K562 (cell line): ENCODE measurements around the gene HES4. TPM values are rescaled to one million over a fixed set of nuclear protein-coding genes. Genes with fewer than 3 reads are reported as not detected.

Source experiments
- CBFB ChIP-seq: sonication (generic); formaldehyde crosslinking; IDR thresholded peaks from 2 replicates; pipeline ENCODE4 v1.4.0; 2020; ENCODE audit warnings: mild to moderate bottlenecking, missing genetic modification reagents
- DDX20 ChIP-seq: fragments of 450-650 bp; IDR thresholded peaks from 2 replicates; pipeline ENCODE4 v1.6.1; 2016; ENCODE audit warnings: missing genetic modification characterization, low read depth, mild to moderate bottlenecking, missing compliant biosample characterization, moderate library complexity
- ETS2 ChIP-seq: IDR thresholded peaks from 2 replicates; pipeline ENCODE4 v1.6.1; 2016; ENCODE audit warnings: borderline replicate concordance, missing genetic modification characterization, mild to moderate bottlenecking, moderate library complexity, missing compliant biosample characterization; ENCODE audit not compliant: poor library complexity, severe bottlenecking
- ETV1 ChIP-seq: fragments of 450-650 bp; conservative IDR thresholded peaks from 2 replicates; pipeline ENCODE4 v1.6.1; 2016; ENCODE audit warnings: missing genetic modification characterization, control low read depth, low read depth, missing compliant biosample characterization
- FIP1L1 ChIP-seq: fragments of 200-400 bp; formaldehyde crosslinking; IDR thresholded peaks from 2 replicates; pipeline ENCODE4 v1.6.1; 2018; ENCODE audit warnings: mild to moderate bottlenecking, low read depth, low read length; ENCODE audit not compliant: poor library complexity, severe bottlenecking
- HNRNPL ChIP-seq: fragments of 200-400 bp; formaldehyde crosslinking; IDR thresholded peaks from 2 replicates; pipeline ENCODE4 v1.6.1; 2017; ENCODE audit warnings: low read depth, mild to moderate bottlenecking, low read length
- MYC ChIP-seq, 2 experiments: fragments of 250-450 bp in 1 of 2; sonication (Bioruptor Pico) in 1 of 2; IDR thresholded peaks; 2 replicates each; pipeline versions ENCODE4 v1.5.1 to v1.6.1; 2012 to 2021; ENCODE audit warnings: low read depth in 2 of 2, borderline replicate concordance in 1 of 2, improper control_type of control experiment in 1 of 2, low read length in 1 of 2, mild to moderate bottlenecking in 1 of 2, moderate library complexity in 1 of 2
- NR4A1 ChIP-seq, 2 experiments: fragments of 250-450 bp in 1 of 2; fragments of 450-650 bp in 1 of 2; sonication (Bioruptor Pico) in 1 of 2; IDR thresholded peaks; 2 replicates each; pipeline versions ENCODE4 v1.4.0 to v1.6.1; 2016 to 2020; ENCODE audit warnings: mild to moderate bottlenecking in 2 of 2, missing compliant biosample characterization in 1 of 2, missing genetic modification characterization in 1 of 2, moderate library complexity in 1 of 2
- SP1 ChIP-seq: sonication (generic); formaldehyde crosslinking; IDR thresholded peaks from 2 replicates; pipeline ENCODE4 v1.8.1; 2022; ENCODE audit warnings: mild to moderate bottlenecking, missing genetic modification reagents
- YY1 ChIP-seq, 3 experiments: IDR thresholded peaks; 2 replicates each; pipeline ENCODE4 v1.6.1; 2011; ENCODE audit warnings: low read length in 2 of 3, mild to moderate bottlenecking in 2 of 3, moderate library complexity in 2 of 3, borderline replicate concordance in 1 of 3, control low read depth in 1 of 3, low read depth in 1 of 3; ENCODE audit not compliant: insufficient read depth in 3 of 3, insufficient replicate concordance in 2 of 3, control insufficient read depth in 1 of 3, insufficient read length in 1 of 3; ENCODE audit errors: extremely low read depth in 1 of 3
- polyA plus RNA-seq, 8 experiments: library from polyadenylated mRNA; depleted of rRNA in 4 of 8; stranded (reverse) in 5 of 8; unstranded in 3 of 8; fragments of >200 nt; fragmentation: Nextera tagmentation in 2 of 8; fragmentation: Illumina TruSeq in 1 of 8; extraction: Ambion mirVana in 2 of 8; extraction: Trizol in 1 of 8; gene quantifications; 2 replicates each; pipeline versions ENCODE4 v1.2.1 to v1.2.3, GENCODE V29; 2011 to 2014; ENCODE audit warnings: inconsistent platforms in 1 of 8, missing spikeins in 1 of 8
- total RNA-seq, 7 experiments: library from RNA; depleted of rRNA in 6 of 7; stranded (reverse); fragments of >200 nt in 6 of 7; fragmentation: Illumina TruSeq in 2 of 7; extraction: Trizol in 2 of 7; gene quantifications; 2 replicates each; pipeline versions ENCODE4 v1.2.1 to v1.2.3, GENCODE V29; 2011 to 2021; ENCODE audit warnings: low replicate concordance in 1 of 7
- TF ChIP-seq, protein P1 (sequence below), 2 experiments: fragments of 450-650 bp; formaldehyde crosslinking in 1 of 2; IDR thresholded peaks; 2 replicates each; pipeline versions ENCODE4 v1.4.0 to v1.6.1; 2014 to 2020; ENCODE audit warnings: mild to moderate bottlenecking in 2 of 2, borderline replicate concordance in 1 of 2, low read depth in 1 of 2
- TF ChIP-seq, protein P2 (sequence below): fragments of 250-450 bp; sonication (Bioruptor Pico); IDR thresholded peaks from 2 replicates; pipeline ENCODE4 v1.5.0; 2021; ENCODE audit warnings: mild to moderate bottlenecking, borderline replicate concordance

The HES4 gene
- total and polyA plus RNA-seq, 9 of the 15 experiments (the other 6 are each of a cell fraction or from before 2014, with no cell fraction given) = 0.21 to 43.7 (median 5.3) TPM; not detected in 2

DNA sequence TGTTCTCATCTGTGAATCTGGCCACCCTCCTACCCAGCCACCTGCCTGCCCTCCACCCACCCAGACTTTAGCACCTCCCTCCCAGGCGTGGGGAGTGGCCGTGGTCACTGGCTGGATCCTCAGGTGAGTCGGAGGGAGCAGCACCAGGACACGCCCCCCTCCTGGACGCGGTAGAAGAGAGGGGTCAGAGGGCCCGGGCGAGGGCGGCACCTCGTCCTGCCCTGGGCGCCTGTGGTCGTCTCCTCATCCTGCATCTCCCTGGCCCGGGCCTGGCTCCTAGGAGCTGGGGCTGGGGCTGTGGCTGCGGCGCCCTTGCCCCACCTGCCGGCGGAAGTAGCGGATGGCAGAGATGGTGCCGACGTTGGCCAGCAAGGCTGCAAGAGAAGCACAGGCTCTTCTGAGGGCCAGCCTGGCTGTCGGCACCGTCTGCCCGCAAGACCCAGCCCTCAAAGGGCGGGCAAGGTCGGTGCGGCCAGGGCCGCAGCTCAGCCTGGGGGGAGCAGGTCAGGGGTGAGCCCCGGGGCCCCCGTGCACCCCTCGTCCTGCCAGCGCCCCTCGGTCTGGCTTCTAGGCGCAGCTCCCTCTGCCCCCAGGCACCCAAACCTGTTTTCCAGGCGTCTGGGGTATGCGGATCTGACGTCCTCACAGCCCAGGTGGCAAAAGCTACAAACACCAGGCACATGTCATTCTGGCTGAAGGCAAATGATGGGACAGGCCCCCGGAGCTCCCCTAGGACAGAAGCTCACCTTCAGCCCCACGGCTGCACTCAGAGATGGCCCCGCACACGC is 23.8 kb downstream of the HES4 start (continued):
- TF ChIP-seq, protein P1, sequence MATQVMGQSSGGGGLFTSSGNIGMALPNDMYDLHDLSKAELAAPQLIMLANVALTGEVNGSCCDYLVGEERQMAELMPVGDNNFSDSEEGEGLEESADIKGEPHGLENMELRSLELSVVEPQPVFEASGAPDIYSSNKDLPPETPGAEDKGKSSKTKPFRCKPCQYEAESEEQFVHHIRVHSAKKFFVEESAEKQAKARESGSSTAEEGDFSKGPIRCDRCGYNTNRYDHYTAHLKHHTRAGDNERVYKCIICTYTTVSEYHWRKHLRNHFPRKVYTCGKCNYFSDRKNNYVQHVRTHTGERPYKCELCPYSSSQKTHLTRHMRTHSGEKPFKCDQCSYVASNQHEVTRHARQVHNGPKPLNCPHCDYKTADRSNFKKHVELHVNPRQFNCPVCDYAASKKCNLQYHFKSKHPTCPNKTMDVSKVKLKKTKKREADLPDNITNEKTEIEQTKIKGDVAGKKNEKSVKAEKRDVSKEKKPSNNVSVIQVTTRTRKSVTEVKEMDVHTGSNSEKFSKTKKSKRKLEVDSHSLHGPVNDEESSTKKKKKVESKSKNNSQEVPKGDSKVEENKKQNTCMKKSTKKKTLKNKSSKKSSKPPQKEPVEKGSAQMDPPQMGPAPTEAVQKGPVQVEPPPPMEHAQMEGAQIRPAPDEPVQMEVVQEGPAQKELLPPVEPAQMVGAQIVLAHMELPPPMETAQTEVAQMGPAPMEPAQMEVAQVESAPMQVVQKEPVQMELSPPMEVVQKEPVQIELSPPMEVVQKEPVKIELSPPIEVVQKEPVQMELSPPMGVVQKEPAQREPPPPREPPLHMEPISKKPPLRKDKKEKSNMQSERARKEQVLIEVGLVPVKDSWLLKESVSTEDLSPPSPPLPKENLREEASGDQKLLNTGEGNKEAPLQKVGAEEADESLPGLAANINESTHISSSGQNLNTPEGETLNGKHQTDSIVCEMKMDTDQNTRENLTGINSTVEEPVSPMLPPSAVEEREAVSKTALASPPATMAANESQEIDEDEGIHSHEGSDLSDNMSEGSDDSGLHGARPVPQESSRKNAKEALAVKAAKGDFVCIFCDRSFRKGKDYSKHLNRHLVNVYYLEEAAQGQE (IDR thresholded peaks at IDR 0.05; ENCODE audit: borderline replicate concordance) = peak; percentile 70; the same call in 1 of the 2 replicates
- TF ChIP-seq, protein P1 (CRISPR knock-in tag; IDR thresholded peaks at IDR 0.05; ENCODE audit: low read depth) = no peak
- TF ChIP-seq NR4A1 (CRISPR knock-in tag; IDR thresholded peaks at IDR 0.05) = no peak
- no peak for TF ChIP-seq NR4A1 (tag; IDR thresholded peaks at IDR 0.05)
- peak in 1 of 3 experiments; percentile 15 for TF ChIP-seq YY1 (IDR thresholded peaks at IDR 0.05; ENCODE audit: borderline replicate concordance in 1 of 3, control insufficient read depth in 1 of 3, extremely low read depth in 1 of 3, insufficient read depth in 3 of 3, insufficient read length in 1 of 3, insufficient replicate concordance in 2 of 3, low read depth in 1 of 3, low read length in 2 of 3)
- peak; percentile 74 for TF ChIP-seq SP1 (CRISPR knock-in tag)
- peak; percentile 74; the same call in 1 of the 2 replicates for TF ChIP-seq HNRNPL
- no peak for TF ChIP-seq MYC (IDR thresholded peaks at IDR 0.05; ENCODE audit: low read depth, low read length)
- TF ChIP-seq MYC (CRISPR knock-in tag; IDR thresholded peaks at IDR 0.05; ENCODE audit: borderline replicate concordance, low read depth) = peak; percentile 76; the same call in 1 of the 2 replicates
- no peak for TF ChIP-seq DDX20 (tag)
- TF ChIP-seq CBFB (CRISPR knock-in tag) = peak; percentile 50; the same call in 1 of the 2 replicates
- no peak for TF ChIP-seq ETS2 (tag)
- TF ChIP-seq ETV1 = 0 out of 2 replicates have a peak, but pooled peaks have one; percentile 30
- peak; percentile 23 for TF ChIP-seq FIP1L1
- TF ChIP-seq, protein P2, sequence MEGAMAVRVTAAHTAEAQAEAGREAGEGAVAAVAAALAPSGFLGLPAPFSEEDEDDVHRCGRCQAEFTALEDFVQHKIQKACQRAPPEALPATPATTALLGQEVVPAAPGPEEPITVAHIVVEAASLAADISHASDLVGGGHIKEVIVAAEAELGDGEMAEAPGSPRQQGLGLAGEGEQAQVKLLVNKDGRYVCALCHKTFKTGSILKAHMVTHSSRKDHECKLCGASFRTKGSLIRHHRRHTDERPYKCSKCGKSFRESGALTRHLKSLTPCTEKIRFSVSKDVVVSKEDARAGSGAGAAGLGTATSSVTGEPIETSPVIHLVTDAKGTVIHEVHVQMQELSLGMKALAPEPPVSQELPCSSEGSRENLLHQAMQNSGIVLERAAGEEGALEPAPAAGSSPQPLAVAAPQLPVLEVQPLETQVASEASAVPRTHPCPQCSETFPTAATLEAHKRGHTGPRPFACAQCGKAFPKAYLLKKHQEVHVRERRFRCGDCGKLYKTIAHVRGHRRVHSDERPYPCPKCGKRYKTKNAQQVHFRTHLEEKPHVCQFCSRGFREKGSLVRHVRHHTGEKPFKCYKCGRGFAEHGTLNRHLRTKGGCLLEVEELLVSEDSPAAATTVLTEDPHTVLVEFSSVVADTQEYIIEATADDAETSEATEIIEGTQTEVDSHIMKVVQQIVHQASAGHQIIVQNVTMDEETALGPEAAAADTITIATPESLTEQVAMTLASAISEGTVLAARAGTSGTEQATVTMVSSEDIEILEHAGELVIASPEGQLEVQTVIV (CRISPR knock-in tag) = no peak
